CD4-positive, alpha-beta T cell treated with Interleukin-12 subunit alpha and Interleukin-12 subunit beta, for 1 hour (primary cell): Measurements from ENCODE around the gene ADAM10.
A peak's percentile ranks its signal among the peaks of the same experiment; 100 is the strongest.

Experiments used
- DNase-seq: peaks from one replicate; pipeline ENCODE4 v3.0.0-alpha.2; 2020

The ADAM10 gene

GRCh38 chr15:58755956-58756355 is 6.4 kb upstream of the ADAM10 start:
- no peak for DNase-seq

- no peak for DNase-seq
Measured at GRCh38 chr15:58755350-58755749, 5.8 kb upstream of the ADAM10 start.

GRCh38 chr15:58752716-58753115 is 3.2 kb upstream of the ADAM10 start:
- DNase-seq, result no peak

- DNase-seq, result peak; percentile 31
Measured at GRCh38 chr15:58748852-58749531, 515 bp downstream of the ADAM10 start.

GRCh38 chr15:58748040-58748851 is 1.3 kb downstream of the ADAM10 start:
- DNase-seq, result peak; percentile 37

- no peak for DNase-seq
Measured at GRCh38 chr15:58746174-58746573, 3.3 kb downstream of the ADAM10 start.

- DNase-seq, result no peak
Measured at GRCh38 chr15:58742819-58743502, 6.5 kb downstream of the ADAM10 start.

GRCh38 chr15:58742022-58742813 is 7.3 kb downstream of the ADAM10 start:
- no peak for DNase-seq

GRCh38 chr15:58741032-58741431 is 8.5 kb downstream of the ADAM10 start:
- no peak for DNase-seq

- no peak for DNase-seq
Measured at GRCh38 chr15:58740436-58740835, 9.1 kb downstream of the ADAM10 start.

- DNase-seq, result no peak
Measured at GRCh38 chr15:58738046-58738707, 11.3 kb downstream of the ADAM10 start.

- DNase-seq, result no peak
Measured at GRCh38 chr15:58737298-58737697, 12.2 kb downstream of the ADAM10 start.

- DNase-seq, result no peak
Measured at GRCh38 chr15:58736018-58736643, 13.4 kb downstream of the ADAM10 start.

GRCh38 chr15:58734859-58735258 is 14.6 kb downstream of the ADAM10 start:
- DNase-seq, result no peak

- DNase-seq, result no peak
Measured at GRCh38 chr15:58732625-58733363, 16.7 kb downstream of the ADAM10 start.

- DNase-seq, result no peak
Measured at GRCh38 chr15:58731756-58732535, 17.6 kb downstream of the ADAM10 start.

GRCh38 chr15:58726867-58727266 is 22.6 kb downstream of the ADAM10 start:
- DNase-seq, result no peak

GRCh38 chr15:58724466-58724865 is 25.0 kb downstream of the ADAM10 start:
- DNase-seq, result no peak

- DNase-seq, result no peak
Measured at GRCh38 chr15:58717357-58717756, 32.1 kb downstream of the ADAM10 start.

- no peak for DNase-seq
Measured at GRCh38 chr15:58716027-58716426, 33.5 kb downstream of the ADAM10 start.
